GM21825 (cell line): Measurements from ENCODE around the gene PKP1.

ENCODE experiments used
- ATAC-seq: cut with Tn5 transposase; IDR thresholded peaks from one replicate; pipeline ENCODE4 v1.9.1; 2021; ENCODE audit warnings: mild to moderate bottlenecking, moderate library complexity; ENCODE audit not compliant: unreplicated experiment

Gene PKP1

GRCh38 chr1:201327687-201328240 lies 44.5 kb downstream of the PKP1 start:
- ATAC-seq, result no peak

- ATAC-seq, result no peak
These were observed 45.3 kb downstream of the PKP1 start for GRCh38 chr1:201328576-201328975.

DNA sequence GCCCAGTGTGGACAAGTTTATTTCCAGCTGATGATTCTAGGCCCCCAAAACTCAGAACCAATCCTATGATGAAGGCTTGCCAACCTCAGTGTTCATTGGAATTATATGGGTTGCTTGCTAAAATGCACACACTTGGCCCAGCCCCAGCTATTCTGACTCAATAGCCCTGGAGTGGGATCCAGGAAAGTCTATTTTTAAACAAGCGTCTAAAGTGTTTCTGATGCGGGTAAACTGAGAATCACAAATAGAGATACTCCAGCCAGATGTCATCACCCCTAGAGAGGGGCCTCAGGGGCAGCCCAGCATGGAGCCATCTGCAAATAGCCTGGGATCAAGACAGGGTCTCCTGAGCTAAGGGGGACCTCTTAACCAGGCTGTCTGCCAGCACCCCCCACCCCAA lies 46.0 kb downstream of the PKP1 start:
- no peak for ATAC-seq

DNA sequence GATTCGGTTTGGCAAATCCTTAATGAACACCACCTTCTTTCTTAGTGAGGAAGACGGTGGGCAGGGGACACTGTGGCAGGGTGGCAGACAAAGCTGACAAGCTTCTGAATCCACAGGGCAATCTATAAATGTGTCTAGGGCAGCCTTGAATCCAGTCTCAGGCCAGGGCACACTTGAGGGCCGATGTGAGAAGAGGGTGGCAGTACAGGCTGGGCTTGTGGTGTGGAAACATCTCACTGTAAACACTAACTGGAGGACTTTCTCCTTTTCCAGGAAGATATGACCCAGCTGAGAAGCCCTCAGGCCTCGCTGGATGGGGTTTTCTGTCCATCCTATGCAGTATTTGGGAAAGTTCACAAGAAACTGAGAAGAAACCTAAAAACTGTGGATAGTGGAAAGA lies 46.5 kb downstream of the PKP1 start:
- ATAC-seq, result no peak

GRCh38 chr1:201330541-201330940 lies 47.2 kb downstream of the PKP1 start:
- ATAC-seq, result no peak

GRCh38 chr1:201331166-201331565 lies 47.9 kb downstream of the PKP1 start:
- ATAC-seq, result no peak

DNA sequence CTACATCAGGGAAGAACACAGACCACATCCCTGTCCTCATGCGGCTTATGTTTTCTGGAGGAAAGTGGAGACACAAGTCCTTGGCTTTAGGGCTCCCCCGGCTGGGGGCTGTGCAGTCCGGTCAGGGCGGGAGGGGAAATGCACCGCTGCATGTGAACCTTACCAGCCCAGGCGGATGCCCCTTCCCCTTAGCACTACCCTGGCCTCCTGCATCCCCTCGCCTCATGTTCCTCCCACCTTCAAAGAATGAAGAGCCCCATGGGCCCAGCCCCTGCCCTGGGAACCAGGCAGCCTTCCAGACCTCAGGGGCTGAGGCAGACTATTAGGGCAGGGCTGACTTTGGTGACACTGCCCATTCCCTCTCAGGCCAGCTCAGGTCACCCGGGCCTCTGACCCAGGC lies 48.7 kb downstream of the PKP1 start:
- ATAC-seq, result no peak

DNA sequence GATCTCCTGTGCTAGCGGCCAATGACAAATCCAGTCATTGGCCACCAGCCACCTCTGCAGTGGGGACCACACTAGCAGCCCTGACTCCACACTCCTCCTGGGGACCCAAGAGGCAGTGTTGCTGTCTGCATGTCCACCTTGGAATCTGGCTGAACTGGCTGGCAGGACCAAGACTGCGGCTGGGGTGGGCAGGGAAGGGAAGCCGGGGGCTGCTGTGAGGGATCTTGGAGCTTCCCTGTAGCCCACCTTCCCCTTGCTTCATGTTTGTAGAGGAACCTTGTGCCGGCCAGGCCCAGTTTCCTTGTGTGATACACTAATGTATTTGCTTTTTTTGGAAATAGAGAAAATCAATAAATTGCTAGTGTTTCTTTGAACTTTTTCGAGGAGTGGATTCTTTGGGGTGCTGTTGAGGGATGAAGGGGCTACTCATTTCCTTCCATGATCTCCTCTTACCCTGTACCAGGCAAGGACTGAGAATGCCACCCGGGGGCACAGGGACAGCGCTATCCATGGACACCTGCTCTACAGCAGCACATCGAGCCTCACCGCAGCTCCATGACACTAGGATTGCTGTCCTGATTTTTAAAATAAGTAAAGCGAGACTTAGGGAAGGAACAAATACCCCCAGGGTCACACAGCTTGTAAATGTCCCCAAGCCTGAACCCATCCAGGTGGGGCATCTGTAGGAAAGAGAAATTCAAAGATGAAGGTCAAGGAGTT lies 49.5 kb downstream of the PKP1 start:
- ATAC-seq, result no peak

DNA sequence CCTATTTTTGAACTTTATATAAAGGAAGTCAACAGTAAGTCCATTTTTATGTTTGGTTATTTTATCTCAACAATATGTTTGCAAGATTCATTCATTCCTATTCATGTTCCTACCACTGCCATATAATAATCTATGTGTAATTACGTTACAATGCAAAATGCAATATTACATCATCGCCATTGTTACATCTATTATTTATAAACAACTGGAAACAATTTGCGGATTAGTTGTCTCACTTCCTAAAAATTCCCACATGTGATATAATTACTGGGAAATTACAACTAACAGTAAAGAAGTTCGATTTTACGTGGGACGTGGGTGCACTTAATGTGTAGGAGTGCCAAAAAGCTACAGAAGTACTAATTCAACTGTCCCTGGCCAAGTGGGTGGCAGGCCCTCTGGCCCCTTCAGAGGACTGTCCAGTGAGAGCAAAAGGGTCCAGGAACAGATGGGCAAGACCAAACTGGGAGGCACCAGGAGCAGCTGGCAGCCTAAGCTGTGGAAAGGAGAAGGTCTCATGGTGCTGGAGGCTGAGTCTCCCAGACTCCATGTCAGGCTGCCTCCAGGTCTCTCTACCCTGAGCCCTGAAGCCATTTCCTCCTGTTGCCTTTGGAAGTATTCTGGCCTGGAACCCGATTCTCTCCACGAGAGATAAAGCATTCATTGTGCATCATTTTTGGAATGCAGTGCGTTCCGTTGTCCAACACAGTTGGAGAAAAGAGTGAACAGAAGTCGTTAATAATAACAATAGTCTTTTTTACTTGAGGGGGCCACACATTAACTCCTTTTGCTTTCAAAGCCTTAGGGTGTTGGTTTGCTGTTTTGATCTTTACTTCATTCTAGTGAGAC lies 51.2 kb downstream of the PKP1 start:
- ATAC-seq, result no peak

GRCh38 chr1:201335174-201335870 lies 52.0 kb downstream of the PKP1 start:
- no peak for ATAC-seq

DNA sequence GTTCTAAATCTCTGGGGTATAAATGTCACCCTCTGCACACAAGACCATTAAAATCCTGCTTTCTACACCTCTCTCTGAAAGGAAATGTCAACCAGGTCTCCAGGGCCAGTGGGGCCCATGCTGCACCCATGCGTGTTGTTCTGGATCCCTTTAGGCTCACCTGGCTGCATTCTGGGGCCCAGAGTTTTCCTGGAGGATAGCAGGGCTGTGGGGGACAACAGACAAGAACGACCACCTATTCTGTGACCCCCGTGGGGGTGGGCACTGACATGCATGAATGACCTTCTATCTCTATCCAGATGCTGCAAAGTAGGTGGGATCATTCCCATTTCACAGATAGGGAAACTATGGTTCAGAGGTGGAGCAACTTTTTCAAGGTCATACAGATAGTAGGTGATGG lies 52.6 kb downstream of the PKP1 start:
- ATAC-seq, result no peak

- ATAC-seq, result no peak
These were observed 53.6 kb downstream of the PKP1 start for GRCh38 chr1:201336711-201337450.

DNA sequence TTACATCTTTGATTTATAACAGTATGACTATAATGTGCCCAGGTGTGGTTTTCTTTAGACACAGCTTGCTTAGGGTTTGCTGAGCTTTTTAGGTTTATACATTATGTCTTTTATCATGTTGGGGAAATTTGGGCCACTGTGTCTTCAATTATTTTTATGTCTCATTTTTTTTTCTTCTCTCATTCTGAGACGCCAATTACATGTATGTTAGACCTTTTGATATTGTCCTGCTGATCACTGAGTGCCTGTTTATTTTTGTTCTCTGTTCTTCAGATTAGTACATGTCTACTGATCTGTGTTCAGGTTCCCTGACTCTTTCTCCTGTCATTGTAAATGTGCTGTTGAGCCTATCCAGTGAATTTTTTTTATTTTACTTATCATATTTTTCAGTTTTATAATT lies 58.1 kb downstream of the PKP1 start:
- ATAC-seq, result no peak

GRCh38 chr1:201344206-201345080 lies 61.1 kb downstream of the PKP1 start:
- no peak for ATAC-seq

DNA sequence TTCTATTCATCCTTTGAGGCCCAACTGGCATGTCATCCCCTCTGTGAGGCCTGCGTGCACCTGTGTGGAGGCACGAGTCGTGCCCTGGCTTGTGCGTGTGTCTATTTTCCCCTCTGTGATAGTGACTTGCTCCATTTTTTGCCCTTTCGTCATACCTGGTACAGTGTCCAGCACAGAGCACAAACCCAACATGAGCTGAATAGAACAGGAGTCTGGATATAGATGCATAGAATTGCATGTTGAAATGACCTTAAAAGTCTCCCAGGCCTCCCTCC lies 61.7 kb downstream of the PKP1 start:
- ATAC-seq, result no peak

DNA sequence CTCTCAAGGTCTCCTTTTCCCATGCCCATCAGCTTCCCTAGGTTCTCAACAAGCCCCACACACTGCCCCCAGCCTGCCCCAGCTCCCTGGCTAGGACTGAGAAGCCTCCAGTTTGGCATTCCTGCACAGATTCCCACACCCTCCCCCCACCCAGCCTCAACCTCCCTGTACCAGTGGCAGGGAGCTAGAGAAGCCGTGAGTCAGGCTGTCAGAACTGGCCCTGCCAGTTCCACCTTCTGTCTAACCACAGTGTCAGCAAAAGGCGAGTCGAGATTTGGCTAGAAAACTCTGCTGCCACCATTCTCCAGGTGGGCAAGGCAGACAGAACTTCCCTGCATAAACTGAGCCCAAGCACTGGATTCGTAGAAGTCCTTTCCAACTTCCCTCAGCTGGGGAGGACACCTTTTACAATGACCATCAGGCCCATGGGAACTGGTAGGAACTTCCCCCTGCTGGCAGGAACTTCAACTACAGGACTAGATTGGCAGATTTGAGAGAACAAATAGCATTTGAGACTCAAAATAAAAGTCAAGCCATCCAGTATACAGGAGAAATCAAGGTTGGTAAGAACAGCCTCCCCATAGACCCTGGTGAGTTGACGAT lies 63.1 kb downstream of the PKP1 start:
- ATAC-seq, result no peak

GRCh38 chr1:201346987-201347386 lies 63.7 kb downstream of the PKP1 start:
- no peak for ATAC-seq

GRCh38 chr1:201347498-201348210 lies 64.3 kb downstream of the PKP1 start:
- ATAC-seq, result no peak

GRCh38 chr1:201348211-201348566 lies 64.9 kb downstream of the PKP1 start:
- ATAC-seq, result no peak
